GM19372 (cell line): Measurements from ENCODE around the gene DYNLL2.
"Not testable (repeated sequence)": the region's sequence is repeated elsewhere in the genome, so short reads cannot be mapped to it uniquely, and the experiment has no call there.

Experiments used
- ATAC-seq: cut with Tn5 transposase; IDR thresholded peaks from one replicate; pipeline ENCODE4 v1.9.1; 2021; ENCODE audit warnings: mild to moderate bottlenecking, low read depth, moderate library complexity; ENCODE audit not compliant: unreplicated experiment

The DYNLL2 gene

GRCh38 chr17:58097384-58098088 is 14.3 kb downstream of the DYNLL2 start:
- ATAC-seq: no peak

DNA sequence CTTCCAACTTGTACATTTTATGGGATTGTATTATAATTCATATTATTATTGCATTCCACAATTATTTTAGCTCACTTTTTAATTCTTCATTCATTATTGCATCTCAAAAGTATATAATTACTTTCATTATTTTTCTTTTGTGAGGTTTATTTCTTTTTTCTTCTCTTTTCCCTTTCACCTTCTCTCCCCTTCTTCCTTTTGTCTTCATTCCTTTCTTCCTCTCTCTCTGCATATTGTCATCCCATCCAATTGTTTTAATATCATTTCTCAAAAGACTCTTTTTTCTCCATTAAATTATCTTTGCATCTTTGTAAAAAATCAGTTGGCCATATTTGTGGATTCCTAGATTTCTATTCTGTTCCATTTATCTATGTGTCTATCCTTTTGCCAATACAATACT is 17.3 kb downstream of the DYNLL2 start:
- no peak for ATAC-seq

GRCh38 chr17:58101898-58102297 is 18.7 kb downstream of the DYNLL2 start:
- not testable (repeated sequence) for ATAC-seq

DNA sequence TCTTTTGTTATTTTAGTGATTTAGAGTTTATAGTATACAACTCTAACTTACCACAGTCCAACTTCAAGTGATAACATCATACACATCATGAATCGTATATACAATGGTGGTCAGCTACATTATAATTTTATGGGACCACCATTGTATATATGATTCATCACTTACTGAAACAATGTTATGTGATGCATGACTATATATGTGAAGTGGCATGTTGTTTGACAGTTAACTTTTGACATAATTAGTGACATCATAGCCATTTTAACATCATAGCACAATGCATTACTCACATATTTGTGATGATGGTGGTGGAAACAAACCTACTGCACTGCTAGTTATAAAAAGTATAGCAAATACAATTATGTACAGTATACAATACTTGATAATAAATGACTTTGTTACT is 21.9 kb downstream of the DYNLL2 start:
- ATAC-seq: no peak

DNA sequence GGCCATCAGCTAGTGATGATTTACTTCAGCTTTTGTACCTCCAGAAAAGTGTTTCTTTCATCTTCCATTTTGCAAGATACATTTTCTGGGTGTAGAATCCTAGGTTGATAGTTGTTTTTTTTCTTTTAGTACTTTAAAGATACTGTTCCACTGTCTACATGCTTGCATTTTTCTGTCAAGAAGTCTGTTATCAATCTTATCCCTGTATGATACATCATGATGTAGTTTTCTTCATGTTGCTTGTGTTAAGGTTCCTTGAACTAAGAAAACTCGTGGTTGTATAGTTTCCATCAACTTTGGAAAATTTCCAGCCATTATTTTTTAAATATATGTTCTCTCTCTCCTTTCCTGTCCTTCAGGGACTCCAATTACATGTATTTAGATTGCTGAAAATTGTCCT is 24.1 kb downstream of the DYNLL2 start:
- no peak for ATAC-seq

DNA sequence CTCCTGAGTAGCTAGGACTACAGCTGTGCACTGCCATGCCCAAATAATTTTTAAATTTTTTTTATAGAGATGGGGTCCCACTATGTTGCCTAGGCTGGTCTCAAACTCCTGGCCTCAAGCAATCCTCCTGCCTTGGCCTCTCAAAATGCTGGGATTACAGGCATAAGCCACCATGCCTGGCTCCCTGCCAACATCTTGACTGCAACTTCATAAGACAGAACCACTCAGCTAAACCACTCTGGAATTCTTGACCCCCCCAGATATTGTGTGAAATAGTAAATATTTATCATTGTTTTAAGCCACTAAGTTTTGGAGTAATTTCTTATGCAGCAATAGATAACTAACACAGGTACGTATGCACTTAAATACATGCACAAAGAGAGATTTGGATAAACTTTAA is 26.0 kb downstream of the DYNLL2 start:
- ATAC-seq: no peak

DNA sequence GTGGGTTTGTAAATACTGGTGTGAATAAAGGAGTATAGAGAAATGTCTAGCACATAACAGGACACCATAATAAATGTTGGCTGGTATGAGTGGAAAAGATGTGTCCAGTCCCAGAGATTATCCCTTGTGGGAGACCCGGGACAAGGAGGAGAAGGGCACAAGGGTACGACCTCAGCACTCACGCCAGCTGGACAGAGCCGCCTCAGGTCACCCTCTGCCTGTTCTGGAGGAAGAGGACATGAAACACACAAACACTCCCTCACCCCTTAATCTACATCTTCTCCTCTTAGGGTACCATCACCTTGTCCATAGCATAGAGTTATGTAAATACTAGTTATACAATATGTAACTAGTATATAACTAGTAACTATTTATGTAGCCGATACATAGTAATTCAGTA is 26.8 kb downstream of the DYNLL2 start:
- no peak for ATAC-seq

DNA sequence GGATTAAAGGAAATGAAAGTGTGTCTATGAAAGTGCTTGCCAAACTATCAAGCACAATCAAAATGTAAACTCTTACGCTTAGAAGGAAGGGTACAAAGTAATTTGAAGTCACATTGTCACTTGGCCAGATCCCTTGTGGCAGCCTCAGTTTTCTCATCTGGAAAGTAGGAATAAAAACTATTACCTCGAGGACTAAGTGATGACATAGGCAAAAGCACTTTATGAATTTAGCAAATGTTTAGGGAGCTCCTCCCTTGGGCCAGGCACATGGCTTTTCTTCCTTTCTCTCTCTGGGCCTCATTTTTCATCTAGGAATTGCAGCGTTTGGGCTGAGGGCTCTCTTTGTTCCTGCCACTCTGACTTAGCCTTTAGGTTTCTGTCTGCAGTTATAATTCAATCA is 28.5 kb downstream of the DYNLL2 start:
- no peak for ATAC-seq

- ATAC-seq: no peak
Measured at GRCh38 chr17:58112970-58113631, 29.9 kb downstream of the DYNLL2 start.

GRCh38 chr17:58113947-58114346 is 30.7 kb downstream of the DYNLL2 start:
- no peak for ATAC-seq

DNA sequence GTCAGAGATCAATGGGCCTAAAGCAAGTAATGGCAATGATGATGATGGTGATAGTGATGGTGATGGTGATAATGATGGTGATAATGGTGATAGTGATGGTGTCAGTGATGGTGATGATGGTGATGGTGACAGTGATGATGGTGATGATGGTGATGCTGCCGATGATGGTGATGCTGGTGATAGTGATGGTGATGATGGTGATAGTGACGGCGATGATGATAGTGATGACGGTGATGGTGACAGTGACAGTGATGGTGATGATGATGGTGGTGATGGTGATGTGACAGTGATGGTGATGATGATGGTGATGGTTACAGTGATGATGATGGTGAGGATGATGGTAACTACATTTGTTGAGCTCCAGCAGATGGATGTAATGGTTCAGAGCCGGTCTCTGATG is 34.2 kb downstream of the DYNLL2 start:
- no peak for ATAC-seq

- ATAC-seq: no peak
Measured at GRCh38 chr17:58119491-58119890, 36.3 kb downstream of the DYNLL2 start.

DNA sequence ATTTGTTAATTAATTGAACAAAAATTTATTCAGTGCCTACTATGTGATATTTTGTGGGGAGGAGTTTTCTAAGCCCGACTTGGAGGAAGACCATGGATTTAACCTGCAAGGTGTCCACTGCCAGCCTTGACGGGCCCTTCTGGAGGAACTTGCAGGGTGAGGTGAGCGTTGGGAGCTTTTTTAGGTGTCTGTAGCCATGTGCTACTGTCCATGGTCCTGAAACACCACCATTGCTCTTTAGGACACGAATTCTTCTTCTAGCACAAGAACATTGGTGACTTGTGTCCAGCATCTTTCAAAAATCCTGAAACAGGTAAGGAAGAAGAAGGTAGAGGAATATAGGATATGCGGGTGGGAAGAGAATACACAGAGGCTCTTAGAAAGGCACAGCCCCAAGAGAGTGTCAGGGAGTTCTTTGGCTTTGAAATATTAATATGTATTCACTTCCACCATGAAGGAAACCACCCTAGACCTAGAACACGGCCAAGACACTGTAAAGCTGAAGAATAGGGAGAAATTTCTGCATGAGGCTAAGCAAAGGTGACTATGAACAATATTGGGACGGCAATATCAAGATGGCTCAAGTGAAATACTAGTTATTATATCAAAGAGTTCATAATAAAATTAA is 37.1 kb downstream of the DYNLL2 start:
- no peak for ATAC-seq

DNA sequence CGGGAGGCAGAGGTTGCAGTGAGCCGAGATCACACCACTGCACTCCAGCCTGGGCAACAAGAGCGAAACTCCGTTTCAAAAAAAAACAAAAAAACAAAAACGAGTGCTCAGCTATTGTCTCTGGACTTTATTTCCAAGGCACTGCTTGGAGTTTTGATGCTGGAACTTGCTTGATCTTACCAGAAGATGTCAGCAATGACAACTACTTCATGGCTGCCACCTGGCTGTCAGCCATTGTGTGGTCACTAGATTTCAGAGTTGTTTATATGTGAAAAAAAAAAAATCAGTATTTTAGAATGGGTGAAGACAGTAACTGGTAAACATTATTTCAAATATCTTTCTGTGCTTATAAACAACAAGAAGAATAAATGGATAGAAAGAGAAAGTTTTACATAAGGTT is 38.7 kb downstream of the DYNLL2 start:
- ATAC-seq: no peak

DNA sequence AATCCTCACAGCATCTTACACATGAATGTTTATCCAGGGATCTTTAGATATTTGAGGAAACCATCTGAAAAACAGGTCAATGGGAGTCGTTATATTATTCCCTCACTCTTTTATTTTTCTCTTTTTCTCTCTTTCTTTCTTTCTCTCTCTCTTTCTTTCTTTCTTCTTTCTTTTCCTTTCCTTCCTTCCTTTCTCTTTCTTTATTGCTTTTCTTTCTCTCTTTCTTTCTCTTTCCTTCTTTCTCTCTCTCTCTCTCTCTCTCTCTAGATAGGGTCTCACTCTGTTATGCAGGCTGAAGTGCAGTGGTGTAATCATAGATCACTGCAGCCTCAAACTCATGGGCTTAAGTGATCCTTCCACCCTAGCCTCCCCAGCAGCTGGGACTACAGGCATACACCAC is 44.6 kb downstream of the DYNLL2 start:
- no peak for ATAC-seq

- ATAC-seq: not testable (repeated sequence)
Measured at GRCh38 chr17:58132697-58133096, 49.5 kb downstream of the DYNLL2 start.

- no peak for ATAC-seq
Measured at GRCh38 chr17:58136669-58137279, 53.6 kb downstream of the DYNLL2 start.

DNA sequence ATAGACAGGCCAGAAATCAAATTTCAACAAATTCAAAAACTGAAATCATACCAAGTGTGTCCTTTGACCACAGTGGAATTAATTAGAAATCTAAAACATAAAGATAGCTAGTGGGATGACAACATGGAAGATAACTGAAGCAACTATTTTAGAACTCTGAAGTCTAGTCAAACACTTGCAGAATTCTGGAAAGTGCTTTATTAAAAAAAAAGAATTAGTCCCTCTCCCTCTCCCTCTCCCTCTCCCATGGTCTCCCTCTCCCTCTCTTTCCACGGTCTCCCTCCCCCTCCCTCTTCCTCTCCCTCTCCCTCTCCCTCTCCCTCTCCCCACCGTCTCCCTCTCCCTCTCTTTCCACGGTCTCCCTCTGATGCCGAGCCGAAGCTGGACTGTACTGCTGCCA is 58.3 kb downstream of the DYNLL2 start:
- no peak for ATAC-seq

GRCh38 chr17:58143335-58143734 is 60.1 kb downstream of the DYNLL2 start:
- ATAC-seq: not testable (repeated sequence)

DNA sequence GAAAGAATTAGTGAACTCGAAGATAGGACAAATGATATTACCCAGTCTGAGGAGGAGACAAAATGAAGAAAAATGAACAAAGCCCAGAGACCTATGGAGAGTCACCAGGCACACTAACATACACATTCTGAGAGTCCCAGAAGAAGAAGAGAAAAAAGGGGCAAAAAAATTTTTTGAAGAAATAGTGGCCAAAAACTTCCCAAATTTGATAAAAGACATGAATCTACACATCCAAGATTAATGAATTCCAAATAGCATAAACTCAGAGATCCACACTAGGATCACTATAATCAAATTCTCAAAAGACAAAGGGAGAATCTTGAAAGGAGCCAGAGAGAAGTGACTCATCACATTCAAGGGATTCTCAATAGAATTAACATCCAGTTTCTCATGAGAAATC is 61.6 kb downstream of the DYNLL2 start:
- no peak for ATAC-seq
